HepG2 (cell line): ENCODE results near the gene PRKCSH. TPM values are rescaled to one million over a fixed set of nuclear protein-coding genes. Genes with fewer than 3 reads are reported as not detected.

Experiments
- ARNT ChIP-seq: fragments of 450-650 bp; IDR thresholded peaks from 2 replicates; pipeline ENCODE4 v1.6.1; 2017
- ATAD3A ChIP-seq: sonication (generic); formaldehyde crosslinking; IDR thresholded peaks from 2 replicates; pipeline ENCODE4 v1.4.0; 2020; ENCODE audit warnings: missing genetic modification reagents
- KDM4B ChIP-seq: sonication (generic); formaldehyde crosslinking; IDR thresholded peaks from 2 replicates; pipeline ENCODE4 v1.4.0; 2020; ENCODE audit warnings: missing genetic modification reagents
- NFIC ChIP-seq: IDR thresholded peaks from 2 replicates; pipeline ENCODE4 v1.6.1; 2012; ENCODE audit warnings: mild to moderate bottlenecking, low read length, inconsistent platforms
- NFYC ChIP-seq: IDR thresholded peaks from 2 replicates; pipeline ENCODE4 v1.6.1; 2016; ENCODE audit warnings: missing genetic modification reagents, missing compliant biosample characterization
- NONO ChIP-seq, 2 experiments: fragments of 450-650 bp in 1 of 2; sonication (generic) in 1 of 2; formaldehyde crosslinking in 1 of 2; IDR thresholded peaks in 1 of 2; conservative IDR thresholded peaks in 1 of 2; 2 replicates each; pipeline versions ENCODE4 v1.6.1 to v1.8.0; 2017 to 2022; ENCODE audit warnings: mild to moderate bottlenecking in 1 of 2, missing genetic modification reagents in 1 of 2, moderate library complexity in 1 of 2
- NPAS2 ChIP-seq: sonication (generic); formaldehyde crosslinking; IDR thresholded peaks from 2 replicates; pipeline ENCODE4 v1.8.0; 2022; ENCODE audit warnings: mild to moderate bottlenecking, missing genetic modification reagents, borderline replicate concordance
- PLRG1 ChIP-seq: fragments of 450-650 bp; conservative IDR thresholded peaks from 2 replicates; pipeline ENCODE4 v1.6.1; 2016
- RAD51 ChIP-seq: fragments of 450-650 bp; IDR thresholded peaks from 2 replicates; pipeline ENCODE4 v1.6.1; 2016; ENCODE audit warnings: borderline replicate concordance
- ZBTB21 ChIP-seq: sonication (generic); formaldehyde crosslinking; IDR thresholded peaks from 2 replicates; pipeline ENCODE4 v1.4.0; 2020; ENCODE audit warnings: missing genetic modification reagents
- ZBTB8A ChIP-seq: sonication (generic); formaldehyde crosslinking; IDR thresholded peaks from 2 replicates; pipeline ENCODE4 v1.4.0; 2020; ENCODE audit warnings: mild to moderate bottlenecking, low read depth, missing genetic modification reagents, borderline replicate concordance
- ZMYM2 ChIP-seq: sonication (generic); formaldehyde crosslinking; IDR thresholded peaks from 2 replicates; pipeline ENCODE4 v1.8.0; 2022; ENCODE audit warnings: mild to moderate bottlenecking, missing genetic modification reagents
- ZNF326 ChIP-seq: sonication (generic); formaldehyde crosslinking; IDR thresholded peaks from 2 replicates; pipeline ENCODE4 v1.4.0; 2020; ENCODE audit warnings: missing genetic modification reagents, borderline replicate concordance
- ZNF335 ChIP-seq: sonication (generic); formaldehyde crosslinking; IDR thresholded peaks from 2 replicates; pipeline ENCODE4 v1.4.0; 2020; ENCODE audit warnings: missing genetic modification reagents
- ZNF383 ChIP-seq: sonication (generic); formaldehyde crosslinking; IDR thresholded peaks from 2 replicates; pipeline ENCODE4 v1.4.0; 2020; ENCODE audit warnings: missing genetic modification reagents, mild to moderate bottlenecking, borderline replicate concordance
- ZNF703 ChIP-seq: sonication (generic); formaldehyde crosslinking; IDR thresholded peaks from 2 replicates; pipeline ENCODE4 v1.5.1; 2020; ENCODE audit warnings: missing genetic modification reagents, mild to moderate bottlenecking, moderate library complexity, borderline replicate concordance
- ZNF776 ChIP-seq: sonication (generic); formaldehyde crosslinking; IDR thresholded peaks from 2 replicates; pipeline ENCODE4 v1.4.0; 2020; ENCODE audit warnings: mild to moderate bottlenecking, missing genetic modification reagents
- polyA plus RNA-seq, 8 experiments: library from polyadenylated mRNA; depleted of rRNA in 3 of 8; stranded (reverse) in 7 of 8; unstranded in 1 of 8; fragments of >200 nt; fragmentation: Illumina TruSeq in 4 of 8; extraction: Trizol in 4 of 8; gene quantifications; 2 replicates each; pipeline versions ENCODE4 v1.2.1 to v1.2.3, GENCODE V29; 2011 to 2016; ENCODE audit warnings: low read depth in 4 of 8, missing spikeins in 1 of 8, mixed read lengths in 1 of 8; ENCODE audit not compliant: insufficient read depth in 1 of 8
- total RNA-seq, 5 experiments: library from RNA; depleted of rRNA; stranded (reverse); fragments of >200 nt; fragmentation: Illumina TruSeq; extraction: Trizol; gene quantifications; 2 replicates each; pipeline ENCODE4 v1.2.3, GENCODE V29; 2016; ENCODE audit warnings: low read depth in 1 of 5
- TF ChIP-seq, protein P1 (sequence below): IDR thresholded peaks from 2 replicates; pipeline ENCODE4 v1.6.1; 2016; ENCODE audit warnings: missing biosample characterization, missing genetic modification reagents, low read depth
- TF ChIP-seq, protein P2 (sequence below): sonication (generic); formaldehyde crosslinking; conservative IDR thresholded peaks from 2 replicates; pipeline ENCODE4 v1.4.0; 2020; ENCODE audit warnings: mild to moderate bottlenecking, missing genetic modification reagents, moderate library complexity
- TF ChIP-seq, protein P3 (sequence below): sonication (generic); formaldehyde crosslinking; IDR thresholded peaks from 2 replicates; pipeline ENCODE4 v1.4.0; 2020; ENCODE audit warnings: missing genetic modification reagents
- TF ChIP-seq, protein P4 (sequence below): sonication (generic); formaldehyde crosslinking; conservative IDR thresholded peaks from 2 replicates; pipeline ENCODE4 v1.8.0; 2022; ENCODE audit warnings: low read depth, missing genetic modification reagents
- TF ChIP-seq, protein P5 (sequence below): IDR thresholded peaks from 2 replicates; pipeline ENCODE4 v1.6.1; 2018; ENCODE audit warnings: missing genetic modification reagents, mild to moderate bottlenecking, missing compliant biosample characterization

The PRKCSH gene
- total and polyA plus RNA-seq, 2 of the 13 experiments (the other 11 are each of a cell fraction or from before 2014, with no cell fraction given), result 85.1 to 125 TPM

DNA sequence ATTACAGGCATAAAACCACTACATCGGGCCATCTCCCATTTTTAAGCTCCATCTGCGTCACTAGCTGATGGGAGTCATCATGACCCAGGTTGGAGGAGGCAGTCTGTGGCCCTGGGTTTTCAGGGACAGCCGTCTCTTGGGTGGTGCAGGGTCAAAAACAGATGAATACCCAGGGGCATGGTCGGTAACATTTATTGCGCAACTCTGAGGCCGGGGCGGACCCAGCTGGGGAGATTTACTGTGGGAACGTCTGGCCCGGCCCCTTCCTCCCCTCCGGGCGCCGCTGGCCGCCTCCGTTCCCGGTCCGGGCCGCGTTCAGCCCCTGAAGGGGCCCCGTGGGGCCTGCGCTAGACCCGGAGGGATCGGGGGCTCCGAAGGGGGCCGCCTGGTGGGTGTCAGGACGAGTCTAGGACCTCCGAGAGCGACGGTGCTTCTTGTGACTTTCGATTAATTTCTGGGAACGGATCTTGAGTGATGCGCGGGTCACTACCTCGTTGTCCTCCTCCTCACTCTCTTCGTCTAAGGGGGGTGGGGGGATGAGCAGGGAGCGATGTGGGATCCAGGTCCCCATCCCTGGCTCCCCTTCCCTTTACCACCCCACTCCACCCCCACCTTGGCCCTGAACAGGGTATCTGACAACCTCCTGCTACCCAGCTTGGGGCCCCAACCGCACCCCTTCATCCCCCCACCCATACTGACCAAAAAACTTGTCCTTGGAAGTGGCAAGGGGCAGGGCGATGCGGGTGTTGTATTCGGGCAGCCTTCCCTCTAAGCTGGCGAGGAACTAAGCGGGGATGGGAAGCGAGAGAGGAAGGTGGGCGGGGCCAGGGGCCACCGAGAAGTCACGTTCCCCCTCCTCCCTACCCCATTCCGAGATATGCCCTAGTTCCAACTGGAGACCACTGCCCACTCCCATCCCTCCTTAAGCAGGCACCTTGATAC, 14.7 kb upstream of the PRKCSH start (continued):
- TF ChIP-seq NPAS2 (CRISPR knock-in tag) (no peak), ATAD3A (no peak), ZNF703 (CRISPR knock-in tag) (no peak), NFIC (no peak), RAD51 (no peak), ARNT (no peak), ZNF326 (no peak), ZNF335 (no peak), KDM4B (CRISPR knock-in tag) (no peak), ZBTB21 (CRISPR knock-in tag) (no peak), ZNF776 (CRISPR knock-in tag) (no peak), PLRG1 (no peak), NONO (IDR thresholded peaks at IDR 0.05) (no peak), NONO (CRISPR knock-in tag; conservative IDR thresholded peaks at IDR 0.05) (no peak), ZMYM2 (CRISPR knock-in tag) (no peak), ZBTB8A (CRISPR knock-in tag) (no peak), ZNF383 (CRISPR knock-in tag) (no peak), NFYC (CRISPR knock-in tag) (no peak)
- TF ChIP-seq, protein P1, sequence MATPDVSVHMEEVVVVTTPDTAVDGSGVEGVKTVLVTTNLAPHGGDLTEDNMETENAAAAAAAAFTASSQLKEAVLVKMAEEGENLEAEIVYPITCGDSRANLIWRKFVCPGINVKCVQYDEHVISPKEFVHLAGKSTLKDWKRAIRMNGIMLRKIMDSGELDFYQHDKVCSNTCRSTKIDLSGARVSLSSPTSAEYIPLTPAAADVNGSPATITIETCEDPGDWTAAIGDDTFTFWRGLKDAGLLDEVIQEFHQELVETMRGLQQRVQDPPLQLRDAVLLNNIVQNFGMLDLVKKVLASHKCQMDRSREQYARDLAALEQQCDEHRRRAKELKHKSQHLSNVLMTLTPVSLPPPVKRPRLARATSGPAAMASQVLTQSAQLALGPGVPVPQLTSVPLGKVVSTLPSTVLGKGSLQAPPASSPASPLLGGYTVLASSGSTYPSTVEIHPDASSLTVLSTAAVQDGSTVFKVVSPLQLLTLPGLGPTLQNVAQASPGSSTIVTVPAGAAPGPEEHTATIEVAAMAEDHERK (CRISPR knock-in tag), result no peak
- TF ChIP-seq, protein P2, sequence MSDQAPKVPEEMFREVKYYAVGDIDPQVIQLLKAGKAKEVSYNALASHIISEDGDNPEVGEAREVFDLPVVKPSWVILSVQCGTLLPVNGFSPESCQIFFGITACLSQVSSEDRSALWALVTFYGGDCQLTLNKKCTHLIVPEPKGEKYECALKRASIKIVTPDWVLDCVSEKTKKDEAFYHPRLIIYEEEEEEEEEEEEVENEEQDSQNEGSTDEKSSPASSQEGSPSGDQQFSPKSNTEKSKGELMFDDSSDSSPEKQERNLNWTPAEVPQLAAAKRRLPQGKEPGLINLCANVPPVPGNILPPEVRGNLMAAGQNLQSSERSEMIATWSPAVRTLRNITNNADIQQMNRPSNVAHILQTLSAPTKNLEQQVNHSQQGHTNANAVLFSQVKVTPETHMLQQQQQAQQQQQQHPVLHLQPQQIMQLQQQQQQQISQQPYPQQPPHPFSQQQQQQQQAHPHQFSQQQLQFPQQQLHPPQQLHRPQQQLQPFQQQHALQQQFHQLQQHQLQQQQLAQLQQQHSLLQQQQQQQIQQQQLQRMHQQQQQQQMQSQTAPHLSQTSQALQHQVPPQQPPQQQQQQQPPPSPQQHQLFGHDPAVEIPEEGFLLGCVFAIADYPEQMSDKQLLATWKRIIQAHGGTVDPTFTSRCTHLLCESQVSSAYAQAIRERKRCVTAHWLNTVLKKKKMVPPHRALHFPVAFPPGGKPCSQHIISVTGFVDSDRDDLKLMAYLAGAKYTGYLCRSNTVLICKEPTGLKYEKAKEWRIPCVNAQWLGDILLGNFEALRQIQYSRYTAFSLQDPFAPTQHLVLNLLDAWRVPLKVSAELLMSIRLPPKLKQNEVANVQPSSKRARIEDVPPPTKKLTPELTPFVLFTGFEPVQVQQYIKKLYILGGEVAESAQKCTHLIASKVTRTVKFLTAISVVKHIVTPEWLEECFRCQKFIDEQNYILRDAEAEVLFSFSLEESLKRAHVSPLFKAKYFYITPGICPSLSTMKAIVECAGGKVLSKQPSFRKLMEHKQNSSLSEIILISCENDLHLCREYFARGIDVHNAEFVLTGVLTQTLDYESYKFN (CRISPR knock-in tag), result no peak
- TF ChIP-seq, protein P3, sequence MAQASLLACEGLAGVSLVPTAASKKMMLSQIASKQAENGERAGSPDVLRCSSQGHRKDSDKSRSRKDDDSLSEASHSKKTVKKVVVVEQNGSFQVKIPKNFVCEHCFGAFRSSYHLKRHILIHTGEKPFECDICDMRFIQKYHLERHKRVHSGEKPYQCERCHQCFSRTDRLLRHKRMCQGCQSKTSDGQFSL (CRISPR knock-in tag), result no peak
- TF ChIP-seq, protein P4, sequence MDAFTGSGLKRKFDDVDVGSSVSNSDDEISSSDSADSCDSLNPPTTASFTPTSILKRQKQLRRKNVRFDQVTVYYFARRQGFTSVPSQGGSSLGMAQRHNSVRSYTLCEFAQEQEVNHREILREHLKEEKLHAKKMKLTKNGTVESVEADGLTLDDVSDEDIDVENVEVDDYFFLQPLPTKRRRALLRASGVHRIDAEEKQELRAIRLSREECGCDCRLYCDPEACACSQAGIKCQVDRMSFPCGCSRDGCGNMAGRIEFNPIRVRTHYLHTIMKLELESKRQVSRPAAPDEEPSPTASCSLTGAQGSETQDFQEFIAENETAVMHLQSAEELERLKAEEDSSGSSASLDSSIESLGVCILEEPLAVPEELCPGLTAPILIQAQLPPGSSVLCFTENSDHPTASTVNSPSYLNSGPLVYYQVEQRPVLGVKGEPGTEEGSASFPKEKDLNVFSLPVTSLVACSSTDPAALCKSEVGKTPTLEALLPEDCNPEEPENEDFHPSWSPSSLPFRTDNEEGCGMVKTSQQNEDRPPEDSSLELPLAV (CRISPR knock-in tag), result no peak
- TF ChIP-seq, protein P5, sequence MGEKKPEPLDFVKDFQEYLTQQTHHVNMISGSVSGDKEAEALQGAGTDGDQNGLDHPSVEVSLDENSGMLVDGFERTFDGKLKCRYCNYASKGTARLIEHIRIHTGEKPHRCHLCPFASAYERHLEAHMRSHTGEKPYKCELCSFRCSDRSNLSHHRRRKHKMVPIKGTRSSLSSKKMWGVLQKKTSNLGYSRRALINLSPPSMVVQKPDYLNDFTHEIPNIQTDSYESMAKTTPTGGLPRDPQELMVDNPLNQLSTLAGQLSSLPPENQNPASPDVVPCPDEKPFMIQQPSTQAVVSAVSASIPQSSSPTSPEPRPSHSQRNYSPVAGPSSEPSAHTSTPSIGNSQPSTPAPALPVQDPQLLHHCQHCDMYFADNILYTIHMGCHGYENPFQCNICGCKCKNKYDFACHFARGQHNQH (CRISPR knock-in tag), result no peak
